Measurements from ENCODE around the gene THRSP.
"Not testable (repeated sequence)": the region's sequence is repeated elsewhere in the genome, so short reads cannot be mapped to it uniquely, and the experiment has no call there.

Gene THRSP

DNA sequence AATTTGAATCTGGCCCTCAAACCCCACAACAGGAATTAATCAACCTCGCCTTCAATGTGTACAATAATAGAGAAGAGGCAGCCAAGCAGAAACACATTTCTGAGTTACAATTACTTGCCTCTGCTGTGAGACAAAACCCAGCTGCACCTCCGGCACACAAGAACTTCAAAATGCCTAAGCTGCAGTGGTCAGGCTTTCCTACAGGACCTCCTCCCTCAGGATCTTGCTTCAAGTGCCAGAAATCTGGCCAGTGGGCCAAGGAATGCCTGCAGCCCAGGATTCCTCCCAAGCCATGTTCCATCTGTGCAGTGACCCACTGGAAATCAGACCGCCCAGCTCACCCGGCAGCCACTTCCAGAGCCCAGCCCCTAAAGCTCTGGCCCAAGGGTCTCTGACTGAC lies 19.4 kb downstream of the THRSP start:
- no CpG with 5 or more reads among the region's 4 CpGs for WGBS (ENCODE audit: extremely low coverage, insufficient coverage, insufficient read length)
- no peak overlapping the region for H3K4me3 ChIP-seq (ENCODE audit: low read depth, low read length)
- peaks cover 29% of the 10 kb centered on the region for H3K79me2 ChIP-seq (ENCODE audit: control insufficient read depth, insufficient read depth, low read length, poor library complexity)

DNA sequence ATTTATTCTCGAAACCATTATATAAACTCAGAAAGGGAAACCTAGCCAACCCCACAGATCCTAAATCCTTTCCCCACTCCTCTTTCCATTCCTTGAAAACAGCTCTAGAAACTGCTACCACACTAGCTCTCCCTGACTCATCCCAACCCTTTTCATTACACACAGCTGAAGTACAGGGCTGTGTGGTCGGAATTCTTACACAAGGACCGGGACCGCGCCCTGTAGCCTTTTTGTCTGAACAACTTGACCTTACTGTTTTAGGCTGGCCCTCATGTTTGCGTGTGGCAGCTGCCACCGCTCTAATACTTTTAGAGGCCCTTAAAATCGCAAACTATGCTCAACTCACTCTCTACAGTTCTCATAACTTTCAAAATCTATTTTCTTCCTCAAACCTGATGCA lies 20.8 kb downstream of the THRSP start:
- Histone ChIP-seq H4K91ac (ENCODE audit: low read depth, low read length) (peak overlapping the region; percentile 98), H4K8ac (ENCODE audit: low read depth, low read length) (peak overlapping the region; percentile 31), H3K79me2 (ENCODE audit: control insufficient read depth, insufficient read depth, low read length, poor library complexity) (peaks cover 19% of the 10 kb centered on the region), H2BK5ac (ENCODE audit: low read depth, low read length, poor library complexity) (peak overlapping the region; percentile 67), H4K12ac (ENCODE audit: low read depth, low read length) (peak overlapping the region; percentile 16), H3K4me1 (ENCODE audit: control insufficient read depth in 1 of 2, insufficient read depth in 2 of 2, low read length in 2 of 2) (peaks cover 10 to 26% of the 10 kb centered on the region in 2 experiments), H3K79me1 (ENCODE audit: low read length) (peaks cover 60% of the 10 kb centered on the region), H3K27ac (ENCODE audit: low read depth, low read length) (peak overlapping the region; percentile 74), H2BK12ac (ENCODE audit: low read length) (peak overlapping the region; percentile 77), H2AK5ac (ENCODE audit: low read length) (peak overlapping the region; percentile 30), H2BK120ac (ENCODE audit: insufficient read depth, low read length, poor library complexity) (peak overlapping the region; percentile 97), H3K14ac (ENCODE audit: low read length) (peak overlapping the region; percentile 14)
- 100% methylated on average over 1 of the region's 8 CpGs for WGBS (ENCODE audit: extremely low coverage, insufficient coverage, insufficient read length)
- not testable (repeated sequence) for H3K4me3 ChIP-seq (ENCODE audit: low read depth, low read length); H3K23ac ChIP-seq (ENCODE audit: low read length); H3K9ac ChIP-seq (ENCODE audit: low read length); H3K9me3 ChIP-seq (ENCODE audit: insufficient read depth, low read depth, low read length); H3K4me2 ChIP-seq (ENCODE audit: low read length); H3K4ac ChIP-seq (ENCODE audit: low read depth, low read length); H3K18ac ChIP-seq (ENCODE audit: low read length); H2AFZ ChIP-seq (ENCODE audit: insufficient read depth, low read length, poor library complexity); H3K36me3 ChIP-seq (ENCODE audit: control insufficient read depth in 1 of 2, insufficient read depth in 2 of 2, low read length in 2 of 2); DNase-seq; H3K27me3 ChIP-seq (ENCODE audit: insufficient read depth, low read length)

More for the DNA sequence above, 19.4 kb downstream of the THRSP start:
- no peaks in the 10 kb centered on the region for H3K27me3 ChIP-seq (ENCODE audit: insufficient read depth, low read length)
- no peak for DNase-seq
- peak overlapping the region; percentile 80 for H3K18ac ChIP-seq (ENCODE audit: low read length)
- H2BK12ac ChIP-seq (ENCODE audit: low read length) = peak overlapping the region; percentile 70
- peak overlapping the region; percentile 50 for H4K8ac ChIP-seq (ENCODE audit: low read depth, low read length)
- H2BK120ac ChIP-seq (ENCODE audit: insufficient read depth, low read length, poor library complexity) = peak overlapping the region; percentile 65
- peak overlapping the region; percentile 10 for H3K4ac ChIP-seq (ENCODE audit: low read depth, low read length)
- peaks cover 10 to 26% of the 10 kb centered on the region in 2 experiments for H3K4me1 ChIP-seq (ENCODE audit: control insufficient read depth in 1 of 2, insufficient read depth in 2 of 2, low read length in 2 of 2)
- no peak overlapping the region for H2AFZ ChIP-seq (ENCODE audit: insufficient read depth, low read length, poor library complexity)
- H4K91ac ChIP-seq (ENCODE audit: low read depth, low read length) = peak overlapping the region; percentile 81
- H3K79me1 ChIP-seq (ENCODE audit: low read length) = peaks cover 67% of the 10 kb centered on the region
- H2AK5ac ChIP-seq (ENCODE audit: low read length) = peak overlapping the region; percentile 86
- no peak overlapping the region for H3K23ac ChIP-seq (ENCODE audit: low read length)
- H3K14ac ChIP-seq (ENCODE audit: low read length) = peak overlapping the region; percentile 85
- peak overlapping the region; percentile 68 for H3K27ac ChIP-seq (ENCODE audit: low read depth, low read length)
- no peaks in the 10 kb centered on the region for H3K9me3 ChIP-seq (ENCODE audit: insufficient read depth, low read depth, low read length)
- peak overlapping the region; percentile 64 for H2BK5ac ChIP-seq (ENCODE audit: low read depth, low read length, poor library complexity)
- H4K12ac ChIP-seq (ENCODE audit: low read depth, low read length) = no peak overlapping the region
- H3K4me2 ChIP-seq (ENCODE audit: low read length) = no peak overlapping the region
- H3K36me3 ChIP-seq (ENCODE audit: control insufficient read depth in 1 of 2, insufficient read depth in 2 of 2, low read length in 2 of 2) = no peaks in the 10 kb centered on the region
- H3K9ac ChIP-seq (ENCODE audit: low read length) = no peak overlapping the region

DNA sequence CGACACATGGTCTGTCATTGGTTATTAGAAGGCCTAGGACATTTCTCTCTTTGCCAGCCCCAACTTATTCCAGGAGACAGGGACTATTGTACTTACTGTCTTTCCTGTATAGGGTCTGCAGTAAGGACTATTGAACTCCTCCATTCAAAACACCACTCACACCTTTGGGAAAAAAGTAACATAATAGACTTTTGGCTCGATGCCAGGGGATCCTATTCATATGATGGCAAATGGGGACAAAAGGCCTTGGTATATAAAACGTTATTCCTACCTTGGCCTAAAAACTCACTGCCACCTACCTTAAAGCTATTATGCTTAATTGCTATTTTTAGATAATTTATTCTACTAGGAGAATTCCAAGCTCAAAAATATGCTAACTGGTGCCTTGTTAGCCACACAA lies 22.3 kb downstream of the THRSP start:
- Histone ChIP-seq H2BK120ac (ENCODE audit: insufficient read depth, low read length, poor library complexity) (peak overlapping the region; percentile 97), H3K18ac (ENCODE audit: low read length) (peak overlapping the region; percentile 87), H4K8ac (ENCODE audit: low read depth, low read length) (peak overlapping the region; percentile 73), H4K12ac (ENCODE audit: low read depth, low read length) (no peak overlapping the region), H2AK5ac (ENCODE audit: low read length) (peak overlapping the region; percentile 98), H3K79me2 (ENCODE audit: control insufficient read depth, insufficient read depth, low read length, poor library complexity) (peaks cover 15% of the 10 kb centered on the region), H3K4ac (ENCODE audit: low read depth, low read length) (peak overlapping the region; percentile 70), H3K4me2 (ENCODE audit: low read length) (no peak overlapping the region), H3K36me3 (ENCODE audit: control insufficient read depth in 1 of 2, insufficient read depth in 2 of 2, low read length in 2 of 2) (no peaks in the 10 kb centered on the region), H2BK12ac (ENCODE audit: low read length) (peak overlapping the region; percentile 88), H2AFZ (ENCODE audit: insufficient read depth, low read length, poor library complexity) (no peak overlapping the region), H3K9ac (ENCODE audit: low read length) (no peak overlapping the region), H3K27ac (ENCODE audit: low read depth, low read length) (peak overlapping the region; percentile 55), H4K91ac (ENCODE audit: low read depth, low read length) (peak overlapping the region; percentile 98), H3K4me1 (ENCODE audit: control insufficient read depth in 1 of 2, insufficient read depth in 2 of 2, low read length in 2 of 2) (peaks cover 7 to 23% of the 10 kb centered on the region in 2 experiments), H3K14ac (ENCODE audit: low read length) (peak overlapping the region; percentile 88), H3K9me3 (ENCODE audit: insufficient read depth, low read depth, low read length) (no peaks in the 10 kb centered on the region), H2BK5ac (ENCODE audit: low read depth, low read length, poor library complexity) (peak overlapping the region; percentile 92), H3K23ac (ENCODE audit: low read length) (no peak overlapping the region), H3K79me1 (ENCODE audit: low read length) (peaks cover 52% of the 10 kb centered on the region), H3K4me3 (ENCODE audit: low read depth, low read length) (no peak overlapping the region), H3K27me3 (ENCODE audit: insufficient read depth, low read length) (no peaks in the 10 kb centered on the region)
- WGBS (ENCODE audit: extremely low coverage, insufficient coverage, insufficient read length) = no CpG with 5 or more reads among the region's 3 CpGs
- no peak for DNase-seq

DNA sequence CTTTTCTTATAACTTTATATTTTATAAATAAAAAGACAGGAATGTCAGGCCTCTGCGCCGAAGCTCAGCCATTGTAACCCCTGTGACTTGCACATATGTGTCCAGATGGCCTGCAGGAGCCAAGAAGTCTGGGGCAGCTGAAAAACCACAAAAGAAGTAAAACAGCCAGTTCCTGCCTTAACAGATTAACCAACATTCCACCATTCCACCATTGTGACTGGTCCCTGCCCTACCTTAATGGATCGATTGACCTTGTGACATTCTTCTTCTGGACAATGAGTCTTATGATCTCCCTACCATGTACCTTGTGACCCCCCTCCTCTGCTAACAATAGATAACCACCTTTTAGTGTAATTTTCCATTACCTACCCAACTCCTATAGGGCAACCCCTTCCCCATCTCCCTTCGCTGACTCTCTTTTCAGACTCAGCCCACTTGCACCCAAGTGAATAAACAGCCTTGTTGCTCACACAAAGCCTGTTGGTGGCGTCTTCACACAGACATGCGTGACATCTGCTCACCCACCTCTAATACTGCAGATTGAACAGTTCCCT lies 22.9 kb downstream of the THRSP start:
- not testable (repeated sequence) for H3K79me2 ChIP-seq (ENCODE audit: control insufficient read depth, insufficient read depth, low read length, poor library complexity); H3K9ac ChIP-seq (ENCODE audit: low read length); H3K14ac ChIP-seq (ENCODE audit: low read length); H3K4ac ChIP-seq (ENCODE audit: low read depth, low read length); H3K23ac ChIP-seq (ENCODE audit: low read length); H3K9me3 ChIP-seq (ENCODE audit: insufficient read depth, low read depth, low read length); H3K36me3 ChIP-seq (ENCODE audit: control insufficient read depth in 1 of 2, insufficient read depth in 2 of 2, low read length in 2 of 2); H2BK12ac ChIP-seq (ENCODE audit: low read length); H3K4me2 ChIP-seq (ENCODE audit: low read length); H4K12ac ChIP-seq (ENCODE audit: low read depth, low read length); H2AK5ac ChIP-seq (ENCODE audit: low read length); H2AFZ ChIP-seq (ENCODE audit: insufficient read depth, low read length, poor library complexity); H3K4me3 ChIP-seq (ENCODE audit: low read depth, low read length); H3K18ac ChIP-seq (ENCODE audit: low read length); H3K27me3 ChIP-seq (ENCODE audit: insufficient read depth, low read length); H2BK120ac ChIP-seq (ENCODE audit: insufficient read depth, low read length, poor library complexity); DNase-seq
- H4K8ac ChIP-seq (ENCODE audit: low read depth, low read length) = peak overlapping the region; percentile 78
- peak overlapping the region; percentile 52 for H2BK5ac ChIP-seq (ENCODE audit: low read depth, low read length, poor library complexity)
- peaks cover 4 to 17% of the 10 kb centered on the region in 2 experiments for H3K4me1 ChIP-seq (ENCODE audit: control insufficient read depth in 1 of 2, insufficient read depth in 2 of 2, low read length in 2 of 2)
- H3K79me1 ChIP-seq (ENCODE audit: low read length) = peaks cover 45% of the 10 kb centered on the region
- WGBS (ENCODE audit: extremely low coverage, insufficient coverage, insufficient read length) = no CpG with 5 or more reads among the region's 6 CpGs
- H3K27ac ChIP-seq (ENCODE audit: low read depth, low read length) = peak overlapping the region; percentile 75
- H4K91ac ChIP-seq (ENCODE audit: low read depth, low read length) = peak overlapping the region; percentile 72

Measured in trophoblast cell (in vitro differentiated cells and primary cell).